GM18909 (cell line): ENCODE data around the gene HDAC7.

Experiments
- ATAC-seq: cut with Tn5 transposase; IDR thresholded peaks from one replicate; pipeline ENCODE4 v1.9.1; 2021; ENCODE audit warnings: mild to moderate bottlenecking; ENCODE audit not compliant: unreplicated experiment, poor library complexity

Gene HDAC7

GRCh38 chr12:47799357-47799955 is 20.2 kb downstream of the HDAC7 start:
- ATAC-seq, result no peak

GRCh38 chr12:47798382-47798948 is 21.2 kb downstream of the HDAC7 start:
- ATAC-seq, result no peak

DNA sequence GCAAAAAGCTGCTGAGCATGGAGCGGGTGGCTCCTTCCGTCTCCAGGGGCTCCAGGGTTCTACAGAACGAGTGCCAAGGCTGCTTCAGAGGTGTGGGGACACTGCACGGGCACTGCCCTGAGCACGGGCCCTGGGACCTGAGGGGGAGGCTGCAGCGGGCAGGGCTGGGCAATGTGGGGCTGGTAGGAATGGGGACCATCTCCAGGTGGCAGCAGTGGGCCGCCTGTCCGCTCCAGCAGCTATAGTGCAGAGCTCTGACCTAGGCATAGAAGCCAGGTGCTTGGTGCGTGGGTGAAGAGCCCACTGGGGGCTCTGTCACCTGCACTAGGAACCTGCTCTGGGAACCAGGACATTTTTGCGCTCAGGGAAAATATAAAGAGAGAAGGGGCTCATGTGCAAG is 22.3 kb downstream of the HDAC7 start:
- peak; percentile 66 for ATAC-seq

- no peak for ATAC-seq
Measured at GRCh38 chr12:47795814-47796411, 23.8 kb downstream of the HDAC7 start.

GRCh38 chr12:47795121-47795813 is 24.4 kb downstream of the HDAC7 start:
- no peak for ATAC-seq

DNA sequence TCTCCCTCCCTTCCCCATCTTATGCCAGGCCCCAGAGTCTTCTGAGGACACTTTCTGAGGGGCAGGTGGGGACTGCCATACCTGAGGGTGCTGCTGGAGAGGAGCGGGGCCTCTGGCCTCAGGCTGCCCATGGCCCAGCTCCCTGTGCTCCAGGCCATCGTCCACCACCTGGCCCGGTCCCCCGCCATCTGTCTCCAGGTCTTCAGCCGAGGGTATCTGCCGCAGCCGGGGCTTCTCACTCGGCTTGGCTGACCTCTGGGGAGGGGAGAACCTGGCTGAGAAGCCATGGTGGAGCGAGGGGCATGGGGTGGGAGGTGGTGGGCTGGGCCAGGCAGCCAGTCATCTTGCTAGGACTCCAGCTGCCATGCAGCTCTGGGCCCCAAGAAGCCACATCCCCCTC is 25.0 kb downstream of the HDAC7 start:
- ATAC-seq, result no peak

DNA sequence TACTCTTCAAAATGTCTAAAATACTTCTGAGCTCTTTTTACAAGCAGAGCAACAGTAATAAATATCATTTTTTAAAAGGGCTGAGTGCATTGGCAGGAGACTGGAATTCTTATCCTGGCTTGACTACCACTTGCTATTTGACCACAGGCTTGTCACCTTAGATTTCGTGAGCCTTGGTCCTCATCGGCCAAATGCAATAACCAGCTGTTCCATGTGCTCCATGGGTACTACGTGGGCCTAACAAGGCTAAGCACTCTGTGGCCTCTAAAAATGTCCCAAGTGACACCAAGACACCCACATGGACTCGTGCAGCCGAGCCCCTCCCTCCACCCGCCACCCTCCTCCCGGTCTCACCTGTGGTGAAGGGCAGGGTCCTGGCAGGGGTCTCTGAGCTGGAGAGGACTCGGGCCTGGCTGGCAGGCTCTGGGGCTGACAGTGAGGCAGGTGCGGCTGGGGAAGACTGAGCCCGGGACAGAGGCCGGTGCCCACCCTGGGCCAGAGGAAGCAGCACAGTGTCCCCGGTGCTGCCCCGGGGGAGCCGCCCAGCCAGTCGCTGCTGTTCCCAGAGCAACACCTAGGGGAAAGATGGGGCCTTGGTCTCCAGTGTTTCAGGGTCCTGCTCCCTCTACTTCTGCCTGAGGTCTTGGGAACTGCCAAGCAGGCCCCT is 26.6 kb downstream of the HDAC7 start:
- no peak for ATAC-seq

GRCh38 chr12:47791874-47792273 is 27.8 kb downstream of the HDAC7 start:
- no peak for ATAC-seq

DNA sequence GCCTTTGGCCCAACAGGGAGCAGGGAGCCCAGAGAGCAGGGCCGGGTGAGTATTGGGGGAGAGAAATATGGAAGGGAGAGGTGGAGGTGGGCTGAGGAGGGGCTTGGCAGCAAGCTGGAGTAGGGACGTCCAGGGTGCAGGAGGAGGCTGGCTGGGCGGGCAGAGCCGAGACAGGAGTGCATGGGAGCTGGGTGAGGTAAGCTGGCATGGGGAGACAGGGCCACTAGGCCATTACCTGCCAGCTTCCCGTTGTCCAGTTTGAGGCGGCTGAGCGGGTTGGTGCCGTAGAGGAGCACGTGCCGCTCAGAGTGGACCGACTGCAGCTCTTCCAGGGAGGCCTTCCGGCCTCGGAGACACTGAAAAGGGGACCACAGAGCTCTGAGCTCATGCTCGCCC is 28.4 kb downstream of the HDAC7 start:
- ATAC-seq, result no peak

GRCh38 chr12:47790676-47791350 is 28.9 kb downstream of the HDAC7 start:
- ATAC-seq, result no peak

DNA sequence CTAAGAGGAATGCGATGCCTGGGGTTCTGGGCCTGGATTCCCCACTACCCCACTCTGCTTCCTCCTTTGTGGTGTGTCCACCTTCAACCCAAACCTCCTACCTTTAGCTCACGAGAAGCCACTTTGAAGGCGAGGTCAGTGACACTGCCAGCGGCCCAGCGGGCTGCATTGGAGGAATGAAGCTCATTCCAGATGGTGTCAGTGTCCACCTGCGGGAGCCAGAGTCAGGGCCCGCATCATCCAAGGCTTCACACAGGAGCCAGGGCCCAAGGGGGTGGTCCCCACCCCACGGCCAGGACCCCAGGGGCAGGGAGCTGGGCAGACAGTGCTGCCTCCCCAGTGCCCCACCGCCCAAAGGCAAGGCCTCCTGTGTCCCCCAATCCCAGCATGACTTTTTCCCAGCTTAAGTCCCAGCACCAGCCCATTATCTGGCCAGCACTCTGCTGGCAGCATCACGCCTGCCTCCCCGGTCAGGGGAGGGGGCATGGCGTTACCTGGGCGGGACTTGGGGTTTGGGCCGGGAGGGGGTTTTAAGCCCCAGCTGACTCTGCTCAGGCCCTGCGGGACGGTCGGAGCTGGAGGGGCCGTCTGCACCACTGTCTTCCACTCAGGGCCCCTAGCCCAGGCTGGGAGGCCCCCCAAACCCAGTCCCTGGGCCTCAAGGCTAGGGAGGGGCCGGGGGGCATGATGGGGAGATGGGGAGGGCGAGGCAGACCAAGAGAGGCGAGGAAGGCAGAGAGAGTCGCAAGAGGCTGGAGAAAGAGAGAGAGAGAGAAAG is 29.8 kb downstream of the HDAC7 start:
- no peak for ATAC-seq

GRCh38 chr12:47789141-47789540 is 30.6 kb downstream of the HDAC7 start:
- ATAC-seq, result no peak

DNA sequence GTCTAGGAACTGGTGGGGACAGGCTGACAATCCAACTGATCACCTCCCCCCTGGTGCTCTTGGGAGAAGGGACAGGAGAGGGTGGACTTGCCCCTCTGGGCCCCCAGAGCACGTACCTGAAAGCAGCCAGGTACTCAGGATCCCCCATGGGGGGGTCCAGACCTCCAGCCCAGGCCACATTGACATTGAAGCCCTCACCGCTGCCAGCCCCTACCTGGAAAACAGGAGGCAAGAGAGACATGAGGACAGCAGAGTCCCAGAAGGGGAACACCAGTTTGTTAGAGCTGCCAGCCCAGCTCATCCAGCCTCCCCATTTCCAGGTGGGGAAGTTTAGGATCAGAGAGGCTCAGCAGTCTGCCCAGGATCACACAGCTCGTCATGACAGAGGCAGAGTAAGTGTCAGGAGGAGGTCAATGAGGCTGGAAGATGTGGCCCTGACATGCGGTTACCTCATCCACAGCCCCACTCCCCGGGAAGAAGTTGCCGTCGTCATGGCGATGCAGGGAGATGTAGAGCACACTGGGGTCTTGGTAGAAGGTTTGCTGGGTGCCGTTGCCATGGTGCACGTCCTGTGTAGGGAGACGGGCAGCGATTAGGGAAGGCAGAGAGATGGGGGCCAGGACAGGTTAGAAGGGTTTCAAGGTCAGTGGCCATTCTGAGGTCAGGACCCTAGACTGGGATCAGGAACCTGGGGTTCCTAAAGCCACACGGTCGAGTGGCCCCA is 31.9 kb downstream of the HDAC7 start:
- no peak for ATAC-seq

- no peak for ATAC-seq
Measured at GRCh38 chr12:47786662-47787280, 32.9 kb downstream of the HDAC7 start.

DNA sequence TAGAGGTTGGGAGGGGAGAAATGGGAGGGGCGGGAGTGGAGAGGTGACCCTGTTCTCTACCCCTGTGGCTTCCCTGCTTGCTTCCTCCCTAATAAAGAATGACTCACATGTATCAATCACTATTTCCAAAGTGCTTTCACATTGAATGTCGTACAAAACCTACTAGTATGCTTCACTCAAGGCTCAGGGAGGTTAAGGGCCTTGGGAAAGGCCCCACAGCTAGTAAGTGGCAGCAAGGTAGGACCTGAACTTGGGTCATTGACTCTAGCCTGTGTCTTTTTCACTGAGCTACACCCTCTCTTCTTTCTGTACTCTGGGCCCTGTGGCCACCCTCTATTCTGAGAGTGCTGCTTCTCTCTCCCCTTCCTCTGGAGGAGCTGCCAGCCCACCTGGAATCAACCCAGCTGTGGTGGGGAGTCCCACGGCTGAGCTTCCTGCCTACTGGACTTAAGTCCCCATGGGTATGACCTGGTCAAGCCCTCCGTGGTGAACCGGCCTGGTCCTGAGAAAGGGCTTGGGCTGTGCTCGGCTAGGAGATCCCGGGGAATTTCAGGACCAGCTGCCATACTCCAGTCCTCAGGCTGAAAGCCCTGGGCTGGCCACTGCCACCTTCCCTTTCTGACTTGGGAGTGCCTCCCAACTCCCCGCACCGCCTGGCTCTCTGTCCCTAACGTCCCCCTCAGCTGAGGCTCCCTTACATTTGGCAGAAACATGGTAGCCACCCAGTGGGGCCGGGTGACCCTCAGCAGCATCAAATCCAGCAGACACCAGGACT is 33.6 kb downstream of the HDAC7 start:
- ATAC-seq, result no peak

DNA sequence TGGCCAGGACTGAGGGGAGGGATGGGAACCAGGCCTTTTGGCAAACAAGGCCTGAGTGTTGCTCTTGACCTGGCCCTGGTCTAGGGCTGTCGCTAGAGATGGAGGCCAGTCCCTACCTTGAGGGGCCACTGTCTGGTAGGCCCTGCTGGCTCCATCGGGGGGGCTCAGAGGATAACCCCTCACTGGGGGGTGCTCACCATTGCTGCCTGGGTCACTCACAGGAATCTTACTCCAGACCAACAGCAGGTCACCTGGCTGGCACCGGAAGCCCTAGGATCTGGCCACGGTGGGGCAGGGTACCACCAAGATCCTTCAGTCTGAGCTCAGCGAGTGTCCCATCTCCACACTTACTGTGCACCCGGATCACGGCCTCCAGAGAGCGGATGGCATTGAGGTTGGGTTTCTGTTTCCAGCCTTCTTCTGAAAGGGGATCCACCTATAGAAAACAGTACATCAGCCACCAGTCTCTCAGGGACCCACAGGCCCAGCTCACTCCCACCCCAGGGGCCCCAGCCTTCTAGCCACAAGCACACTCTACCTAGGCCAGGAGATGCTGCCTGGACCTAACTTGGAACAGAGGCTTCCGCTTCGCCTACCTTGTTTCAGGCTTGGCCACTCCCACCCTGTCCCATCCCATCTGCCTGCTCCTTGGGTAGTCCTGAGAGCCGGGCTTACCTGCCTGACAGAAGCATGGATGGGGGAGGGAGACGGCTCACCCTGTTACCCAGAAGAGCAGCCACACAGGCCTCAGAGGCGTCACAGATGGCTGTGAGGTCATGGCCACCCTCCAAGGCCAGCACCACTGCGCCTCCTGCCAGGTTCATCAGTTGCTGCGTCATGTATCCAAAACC is 34.4 kb downstream of the HDAC7 start:
- no peak for ATAC-seq
